GM19240 (cell line): Measurements from ENCODE around the gene LIMS1.
"Not testable (repeated sequence)": the region's sequence is repeated elsewhere in the genome, so short reads cannot be mapped to it uniquely, and the experiment has no call there.

Source experiments
- DNase-seq: peaks from one replicate; pipeline ENCODE4 v3.0.0; 2011; ENCODE audit warnings: low spot score; ENCODE audit not compliant: insufficient read length

Gene LIMS1

DNA sequence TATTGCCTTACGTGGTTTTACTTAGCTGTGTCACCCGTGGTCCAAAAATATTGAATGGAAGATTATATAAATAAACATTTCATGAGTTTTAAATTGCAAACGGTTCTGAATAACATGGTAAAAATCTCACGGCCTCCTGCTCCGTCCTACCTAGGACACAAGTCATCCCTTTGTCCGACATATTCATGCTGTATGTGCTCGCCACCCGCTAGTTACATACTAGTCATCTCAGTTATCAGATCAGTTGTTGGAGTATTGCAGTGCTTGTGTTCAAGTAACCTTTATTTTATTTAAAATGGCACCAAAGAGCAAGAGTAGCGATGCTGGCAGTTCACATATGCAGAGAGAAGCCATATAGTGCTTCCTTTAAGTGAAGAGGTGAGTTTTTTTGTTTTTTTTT is 191.8 kb downstream of the LIMS1 start:
- not testable (repeated sequence) for DNase-seq

DNA sequence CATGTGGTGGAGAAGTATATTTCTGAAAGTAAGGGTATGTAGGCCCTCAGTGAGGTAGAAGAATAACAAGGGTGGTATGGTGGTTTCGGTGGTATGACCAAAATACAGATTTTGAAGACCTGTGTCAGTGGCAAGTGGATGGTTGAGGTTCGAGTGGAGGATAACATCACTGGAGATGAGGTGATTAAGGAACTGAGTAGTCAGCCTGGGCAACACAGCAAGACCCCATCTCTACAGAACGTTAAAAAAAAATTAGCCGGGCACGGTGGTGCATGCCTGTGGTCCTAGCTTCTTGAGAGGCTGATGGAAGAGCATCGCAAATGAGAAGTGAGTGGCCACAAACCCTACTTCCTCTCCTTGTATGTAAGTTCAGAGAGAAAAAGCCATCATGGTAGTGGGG is 200.4 kb downstream of the LIMS1 start:
- DNase-seq: not testable (repeated sequence)
